Measurements from ENCODE around the gene THTPA. TPM values are rescaled to one million over a fixed set of nuclear protein-coding genes. Genes with fewer than 3 reads are reported as not detected.

The THTPA gene
- total and polyA plus RNA-seq, 2 of the 13 experiments (the other 11 are each of a cell fraction or from before 2014, with no cell fraction given), result 7.4 to 8.7 TPM

DNA sequence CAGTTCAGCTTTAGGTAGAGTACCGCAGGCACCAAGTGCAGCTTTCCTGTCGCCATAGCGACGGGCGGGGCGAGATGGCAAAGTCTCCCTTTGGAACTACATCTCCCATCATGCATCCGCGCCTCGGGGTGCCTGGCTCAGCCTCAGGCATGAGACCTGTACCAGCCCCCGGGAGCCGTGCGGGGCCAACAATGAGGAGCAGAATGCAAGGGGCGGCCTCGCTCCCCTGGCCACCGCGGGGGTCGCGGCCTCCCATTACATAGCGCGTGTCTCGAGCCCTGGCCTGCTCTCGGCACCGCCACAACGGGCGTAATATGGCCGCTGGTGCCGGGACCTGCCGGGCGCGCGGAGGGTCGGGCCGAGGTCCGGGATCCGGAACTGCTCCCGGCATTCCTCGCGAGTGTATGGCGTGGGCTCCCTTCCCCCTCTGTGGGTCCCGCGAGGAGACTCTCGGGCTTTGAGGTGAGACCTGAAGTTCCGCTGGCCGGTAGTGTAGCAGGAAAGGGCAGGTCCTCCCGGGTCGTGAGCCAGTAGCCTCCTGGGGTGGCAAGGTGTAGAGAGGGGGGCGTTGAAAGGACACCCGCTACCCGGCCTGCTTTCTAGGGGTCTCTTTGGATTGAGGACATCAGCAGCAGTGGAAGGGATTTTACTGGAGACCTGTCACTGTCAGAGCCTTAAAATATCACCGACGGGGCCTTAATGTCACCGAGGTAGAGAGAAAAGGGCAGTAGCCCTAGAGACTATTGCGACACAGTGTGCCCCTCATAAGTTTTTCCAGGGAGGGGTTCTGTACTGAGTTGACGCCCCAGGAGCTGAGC is at the start of gene THTPA (continued):
- TF ChIP-seq, protein P1, sequence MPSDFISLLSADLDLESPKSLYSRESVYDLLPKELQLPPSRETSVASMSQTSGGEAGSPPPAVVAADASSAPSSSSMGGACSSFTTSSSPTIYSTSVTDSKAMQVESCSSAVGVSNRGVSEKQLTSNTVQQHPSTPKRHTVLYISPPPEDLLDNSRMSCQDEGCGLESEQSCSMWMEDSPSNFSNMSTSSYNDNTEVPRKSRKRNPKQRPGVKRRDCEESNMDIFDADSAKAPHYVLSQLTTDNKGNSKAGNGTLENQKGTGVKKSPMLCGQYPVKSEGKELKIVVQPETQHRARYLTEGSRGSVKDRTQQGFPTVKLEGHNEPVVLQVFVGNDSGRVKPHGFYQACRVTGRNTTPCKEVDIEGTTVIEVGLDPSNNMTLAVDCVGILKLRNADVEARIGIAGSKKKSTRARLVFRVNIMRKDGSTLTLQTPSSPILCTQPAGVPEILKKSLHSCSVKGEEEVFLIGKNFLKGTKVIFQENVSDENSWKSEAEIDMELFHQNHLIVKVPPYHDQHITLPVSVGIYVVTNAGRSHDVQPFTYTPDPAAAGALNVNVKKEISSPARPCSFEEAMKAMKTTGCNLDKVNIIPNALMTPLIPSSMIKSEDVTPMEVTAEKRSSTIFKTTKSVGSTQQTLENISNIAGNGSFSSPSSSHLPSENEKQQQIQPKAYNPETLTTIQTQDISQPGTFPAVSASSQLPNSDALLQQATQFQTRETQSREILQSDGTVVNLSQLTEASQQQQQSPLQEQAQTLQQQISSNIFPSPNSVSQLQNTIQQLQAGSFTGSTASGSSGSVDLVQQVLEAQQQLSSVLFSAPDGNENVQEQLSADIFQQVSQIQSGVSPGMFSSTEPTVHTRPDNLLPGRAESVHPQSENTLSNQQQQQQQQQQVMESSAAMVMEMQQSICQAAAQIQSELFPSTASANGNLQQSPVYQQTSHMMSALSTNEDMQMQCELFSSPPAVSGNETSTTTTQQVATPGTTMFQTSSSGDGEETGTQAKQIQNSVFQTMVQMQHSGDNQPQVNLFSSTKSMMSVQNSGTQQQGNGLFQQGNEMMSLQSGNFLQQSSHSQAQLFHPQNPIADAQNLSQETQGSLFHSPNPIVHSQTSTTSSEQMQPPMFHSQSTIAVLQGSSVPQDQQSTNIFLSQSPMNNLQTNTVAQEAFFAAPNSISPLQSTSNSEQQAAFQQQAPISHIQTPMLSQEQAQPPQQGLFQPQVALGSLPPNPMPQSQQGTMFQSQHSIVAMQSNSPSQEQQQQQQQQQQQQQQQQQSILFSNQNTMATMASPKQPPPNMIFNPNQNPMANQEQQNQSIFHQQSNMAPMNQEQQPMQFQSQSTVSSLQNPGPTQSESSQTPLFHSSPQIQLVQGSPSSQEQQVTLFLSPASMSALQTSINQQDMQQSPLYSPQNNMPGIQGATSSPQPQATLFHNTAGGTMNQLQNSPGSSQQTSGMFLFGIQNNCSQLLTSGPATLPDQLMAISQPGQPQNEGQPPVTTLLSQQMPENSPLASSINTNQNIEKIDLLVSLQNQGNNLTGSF (CRISPR knock-in tag; IDR thresholded peaks at IDR 0.05), result peak; percentile 98
- peak; percentile 92 for TF ChIP-seq NR3C1 (CRISPR knock-in tag; IDR thresholded peaks at IDR 0.05)
- no peak for TF ChIP-seq SETDB1 (CRISPR knock-in tag; IDR thresholded peaks at IDR 0.05; ENCODE audit: borderline replicate concordance)
- peak; percentile 98 for TF ChIP-seq TOE1 (CRISPR knock-in tag; IDR thresholded peaks at IDR 0.05)
- TF ChIP-seq NR2F1 (CRISPR knock-in tag; IDR thresholded peaks at IDR 0.05), result peak in 1 of 2 experiments; percentile 40; a peak in 2 of 4 replicates
- TF ChIP-seq MLLT10 (CRISPR knock-in tag; IDR thresholded peaks at IDR 0.05), result peak; percentile 58; the same call in 1 of the 2 replicates
- peak; percentile 94 for TF ChIP-seq AKAP8 (CRISPR knock-in tag; IDR thresholded peaks at IDR 0.05)
- TF ChIP-seq, protein P2, sequence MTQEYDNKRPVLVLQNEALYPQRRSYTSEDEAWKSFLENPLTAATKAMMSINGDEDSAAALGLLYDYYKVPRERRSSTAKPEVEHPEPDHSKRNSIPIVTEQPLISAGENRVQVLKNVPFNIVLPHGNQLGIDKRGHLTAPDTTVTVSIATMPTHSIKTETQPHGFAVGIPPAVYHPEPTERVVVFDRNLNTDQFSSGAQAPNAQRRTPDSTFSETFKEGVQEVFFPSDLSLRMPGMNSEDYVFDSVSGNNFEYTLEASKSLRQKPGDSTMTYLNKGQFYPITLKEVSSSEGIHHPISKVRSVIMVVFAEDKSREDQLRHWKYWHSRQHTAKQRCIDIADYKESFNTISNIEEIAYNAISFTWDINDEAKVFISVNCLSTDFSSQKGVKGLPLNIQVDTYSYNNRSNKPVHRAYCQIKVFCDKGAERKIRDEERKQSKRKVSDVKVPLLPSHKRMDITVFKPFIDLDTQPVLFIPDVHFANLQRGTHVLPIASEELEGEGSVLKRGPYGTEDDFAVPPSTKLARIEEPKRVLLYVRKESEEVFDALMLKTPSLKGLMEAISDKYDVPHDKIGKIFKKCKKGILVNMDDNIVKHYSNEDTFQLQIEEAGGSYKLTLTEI (CRISPR knock-in tag; conservative IDR thresholded peaks at IDR 0.05), result no peak
- TF ChIP-seq DNMT1 (CRISPR knock-in tag; IDR thresholded peaks at IDR 0.05), result peak; percentile 96
- peak; percentile 98 for TF ChIP-seq ZSCAN31 (CRISPR knock-in tag; IDR thresholded peaks at IDR 0.05; ENCODE audit: low read depth)
- TF ChIP-seq ZNF263 (CRISPR knock-in tag; IDR thresholded peaks at IDR 0.05), result peak; percentile 90
- TF ChIP-seq ZNF460 (CRISPR knock-in tag; IDR thresholded peaks at IDR 0.05; ENCODE audit: borderline replicate concordance), result peak; percentile 84; the same call in 1 of the 2 replicates
- peak; percentile 99 for TF ChIP-seq ZNF124 (CRISPR knock-in tag; IDR thresholded peaks at IDR 0.05)
- TF ChIP-seq FIP1L1 (IDR thresholded peaks at IDR 0.05; ENCODE audit: borderline replicate concordance, insufficient read depth, low read depth, low read length), result peak; percentile 99

Data from HepG2 (cell line).